Raji (cell line): ENCODE measurements around the gene FGF19.

Experiments used
- POLR2A ChIP-seq: IDR thresholded peaks from 2 replicates; pipeline ENCODE4 v1.6.1; 2011; ENCODE audit warnings: low read depth, low read length, control low read depth; ENCODE audit not compliant: insufficient read depth

The FGF19 gene

DNA sequence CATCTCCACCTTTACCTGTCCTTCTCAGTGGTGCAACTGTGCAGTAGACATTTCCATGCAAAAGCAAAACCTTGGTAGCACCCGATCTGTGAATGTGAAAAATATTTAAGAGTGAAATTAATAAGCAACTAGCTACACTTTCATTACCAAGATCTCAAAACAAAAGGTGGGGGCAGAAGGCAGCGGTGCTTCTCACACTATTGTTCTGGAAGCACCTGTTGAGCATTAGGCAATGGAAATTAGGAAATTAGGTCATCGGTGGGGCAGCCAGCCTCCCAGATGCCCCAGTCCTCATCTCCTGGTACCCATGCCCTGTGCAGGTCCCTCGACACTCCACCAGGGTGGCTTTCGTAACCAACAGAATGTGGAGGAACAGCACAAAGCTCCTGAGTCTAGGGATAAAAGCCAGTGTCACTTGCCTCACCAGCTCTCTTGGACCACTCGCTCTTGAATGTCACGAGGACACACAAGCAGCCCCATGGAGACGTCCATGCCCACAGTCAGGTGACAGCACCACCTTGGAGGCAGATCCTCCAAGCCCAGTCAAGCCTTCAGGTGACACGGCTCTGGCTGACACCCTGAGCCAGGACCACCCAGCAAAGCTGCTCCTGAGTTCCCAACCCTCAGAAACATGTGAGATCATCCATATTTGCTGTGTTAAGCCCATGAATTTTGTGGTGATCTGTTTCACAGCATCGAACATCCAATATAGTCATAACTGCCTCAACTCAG lies 31.9 kb downstream of the FGF19 start:
- TF ChIP-seq POLR2A, result no peak

DNA sequence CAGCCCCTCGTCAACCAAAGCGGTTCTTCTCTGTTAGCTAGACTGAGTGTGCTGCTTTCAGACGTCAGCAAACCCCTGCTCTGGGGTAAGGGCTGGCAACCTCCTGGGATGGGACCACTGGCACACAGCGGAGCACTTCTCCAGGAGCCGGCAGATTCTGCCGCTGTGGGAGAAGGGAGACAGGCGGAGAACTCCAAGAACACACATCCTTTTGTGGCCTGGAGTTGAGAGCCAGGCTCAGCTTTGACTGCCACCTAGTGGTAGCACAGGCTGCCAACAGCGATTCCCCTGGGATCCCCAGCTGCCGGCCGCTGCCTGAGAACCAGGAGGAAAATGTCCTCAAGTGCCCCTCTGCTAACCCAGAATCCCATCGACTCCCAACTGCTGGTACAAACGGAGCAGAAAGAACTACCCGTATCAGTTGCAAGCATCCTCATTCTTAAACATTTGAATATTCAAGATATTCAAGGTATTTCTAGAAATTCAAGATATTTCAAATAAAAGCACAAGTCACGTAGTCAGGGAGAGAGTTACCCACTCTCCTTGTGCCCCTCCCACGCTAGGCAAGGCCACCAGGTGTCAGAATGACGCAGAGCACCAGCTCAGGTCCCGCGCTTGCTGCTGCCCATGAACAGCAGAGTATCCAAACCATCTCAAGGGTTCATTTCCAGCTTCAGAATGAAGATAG lies 33.5 kb downstream of the FGF19 start:
- no peak for TF ChIP-seq POLR2A

DNA sequence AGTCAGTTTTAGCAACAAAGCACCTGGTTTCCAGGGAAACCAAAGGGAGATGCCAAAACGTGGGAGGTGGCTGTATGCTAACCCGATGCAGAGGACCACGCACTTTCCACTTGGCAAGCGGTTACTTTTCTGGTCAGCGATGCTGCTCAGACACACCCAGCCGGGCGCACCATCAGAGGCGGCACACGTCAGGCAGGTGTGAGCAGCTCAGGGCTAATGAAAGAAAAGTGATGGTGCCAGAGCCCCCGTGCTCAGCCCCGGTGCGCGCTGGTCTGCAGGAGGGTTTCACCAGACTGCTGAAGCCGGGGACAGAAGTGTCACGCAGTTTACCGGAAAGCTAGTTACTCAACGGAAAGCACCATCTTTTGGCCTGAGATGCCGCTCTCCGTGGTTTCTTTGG lies 34.3 kb downstream of the FGF19 start:
- no peak for TF ChIP-seq POLR2A

DNA sequence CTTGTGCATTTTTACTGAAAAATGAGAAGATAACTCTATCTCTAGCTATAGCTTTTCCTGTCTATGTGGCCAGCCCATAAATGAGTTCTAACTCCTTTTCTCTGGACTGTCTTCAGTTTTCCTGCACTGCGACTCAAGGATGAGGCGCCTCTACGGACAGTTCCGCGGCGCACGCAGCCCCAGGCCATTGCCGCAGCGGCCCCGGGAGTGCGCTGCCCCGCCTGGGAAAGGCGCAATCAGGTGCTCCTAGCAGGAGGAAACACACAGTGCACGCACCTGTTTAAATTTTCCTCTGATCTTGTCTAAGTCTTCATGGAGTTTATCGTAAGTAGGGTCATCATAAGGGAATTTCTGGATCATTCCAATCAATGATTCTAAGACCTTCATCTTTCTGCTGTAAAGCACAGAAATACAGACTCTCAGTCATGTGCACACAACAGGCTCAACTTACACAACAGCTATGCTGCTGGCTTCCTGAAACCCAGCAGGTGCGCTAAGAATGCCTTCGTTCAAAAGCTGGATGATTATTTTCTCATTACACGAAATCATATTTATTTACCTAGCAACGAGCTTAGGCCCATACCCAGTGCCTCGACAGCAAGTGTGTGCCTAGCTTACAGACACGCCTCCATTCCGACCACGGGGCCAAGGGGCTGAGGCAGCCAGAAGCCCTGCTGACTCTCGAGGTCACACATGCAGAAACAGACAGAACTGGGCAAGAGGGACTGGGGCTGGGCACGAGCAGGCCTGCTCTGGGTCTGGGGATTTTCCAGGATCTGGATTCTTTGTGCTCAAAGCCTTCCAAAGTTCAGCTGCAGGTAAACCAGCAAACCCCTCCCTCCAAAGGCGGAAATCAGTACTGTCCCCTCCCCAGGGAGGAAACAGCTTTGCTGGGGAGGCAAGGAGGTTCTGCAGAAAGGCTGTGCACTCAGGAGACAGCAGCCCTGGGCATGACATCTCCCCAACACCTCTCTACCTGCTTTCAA lies 35.9 kb downstream of the FGF19 start:
- TF ChIP-seq POLR2A, result no peak

DNA sequence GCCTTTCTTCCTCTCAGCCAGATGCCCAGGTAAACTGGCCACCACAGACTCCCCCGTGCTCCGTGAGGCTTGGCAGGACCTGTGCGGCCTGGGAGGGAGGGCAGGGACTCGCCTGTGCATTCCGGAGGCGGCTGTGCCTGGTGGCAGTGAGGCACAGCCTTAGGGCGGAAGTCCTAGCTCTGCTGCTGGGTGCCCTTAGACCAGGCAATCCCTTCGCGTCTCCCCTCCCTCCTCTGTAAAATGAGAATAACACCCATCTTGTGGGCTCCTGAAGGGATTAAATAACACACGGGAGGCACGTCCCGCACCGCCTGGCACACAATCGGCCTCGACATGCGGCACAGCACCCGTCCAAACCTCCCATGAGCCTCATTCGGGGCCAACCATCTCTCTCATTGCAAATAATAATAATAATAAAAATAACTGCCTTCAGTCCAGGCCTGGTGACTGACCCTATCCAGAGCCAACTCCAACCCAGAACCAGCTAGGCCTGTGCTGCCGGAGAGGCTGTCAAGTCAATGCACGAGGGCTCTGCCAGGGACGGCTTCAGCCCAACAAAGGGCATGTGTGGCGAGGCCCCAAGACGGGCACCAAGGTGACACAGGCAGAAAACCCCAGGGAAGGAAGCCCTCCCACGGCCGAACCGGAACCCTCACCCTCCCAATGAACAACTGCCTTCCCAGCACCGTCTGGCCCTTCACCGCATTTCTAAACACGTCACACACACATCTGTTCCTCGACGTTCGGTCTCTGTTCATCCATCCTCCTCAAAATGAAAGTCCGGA lies 36.9 kb downstream of the FGF19 start:
- TF ChIP-seq POLR2A, result no peak

DNA sequence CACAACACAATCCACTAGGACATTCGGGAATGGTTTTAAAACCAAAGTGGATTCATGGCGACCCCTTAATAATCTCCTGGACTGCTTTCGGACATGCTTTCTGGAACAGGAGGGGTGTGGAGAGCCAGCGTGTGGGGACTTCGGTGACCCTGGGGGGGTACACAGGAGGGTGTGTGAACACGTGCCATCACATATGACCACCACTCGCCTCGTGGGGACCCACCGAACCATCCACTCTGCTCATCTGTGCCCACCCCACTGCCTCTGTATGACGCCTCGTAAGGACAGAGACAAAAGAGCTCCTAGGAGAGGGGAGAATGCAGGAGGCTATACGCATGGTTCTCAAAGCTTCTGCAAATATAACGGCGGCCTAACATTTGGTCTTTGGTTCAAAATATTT lies 37.6 kb downstream of the FGF19 start:
- no peak for TF ChIP-seq POLR2A

DNA sequence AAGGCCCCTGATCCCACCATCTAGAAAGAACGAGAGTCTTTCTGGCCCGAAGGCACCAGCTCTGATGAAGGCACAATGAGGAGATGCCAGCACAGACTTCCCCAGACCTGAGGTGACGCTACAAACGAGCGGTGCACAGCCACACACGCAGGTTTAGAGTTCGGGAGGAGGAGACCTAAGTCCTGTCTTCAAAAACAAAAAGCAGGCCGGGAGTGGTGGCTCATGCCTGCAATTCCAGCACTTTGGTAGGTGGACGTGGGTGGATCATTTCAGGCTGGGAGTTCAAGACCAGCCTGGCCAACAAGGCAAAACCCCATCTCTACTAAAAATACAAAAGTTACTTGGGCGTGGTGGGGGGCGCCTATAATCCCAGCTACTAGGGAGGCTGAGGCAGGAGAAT lies 38.2 kb downstream of the FGF19 start:
- TF ChIP-seq POLR2A, result no peak

DNA sequence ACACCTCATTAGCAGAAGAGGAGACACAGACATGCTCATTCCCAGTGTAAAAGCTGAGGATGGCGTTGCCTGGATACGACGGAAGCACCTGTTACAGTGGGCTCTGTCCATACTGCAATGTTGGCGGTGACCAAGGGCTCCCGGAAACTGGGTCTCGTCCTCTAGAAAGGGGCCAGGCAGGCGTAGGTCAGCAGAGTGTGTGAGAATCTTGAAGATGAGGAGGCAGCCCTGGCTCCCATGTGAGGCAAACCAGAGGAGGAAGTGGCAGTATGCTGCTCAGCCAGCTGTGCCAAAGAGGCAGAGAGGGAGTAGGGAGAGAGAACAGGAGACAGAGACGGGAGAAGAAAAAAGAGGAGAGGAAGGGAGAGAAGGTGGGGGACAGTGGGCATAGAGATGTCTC lies 38.9 kb downstream of the FGF19 start:
- TF ChIP-seq POLR2A, result no peak

DNA sequence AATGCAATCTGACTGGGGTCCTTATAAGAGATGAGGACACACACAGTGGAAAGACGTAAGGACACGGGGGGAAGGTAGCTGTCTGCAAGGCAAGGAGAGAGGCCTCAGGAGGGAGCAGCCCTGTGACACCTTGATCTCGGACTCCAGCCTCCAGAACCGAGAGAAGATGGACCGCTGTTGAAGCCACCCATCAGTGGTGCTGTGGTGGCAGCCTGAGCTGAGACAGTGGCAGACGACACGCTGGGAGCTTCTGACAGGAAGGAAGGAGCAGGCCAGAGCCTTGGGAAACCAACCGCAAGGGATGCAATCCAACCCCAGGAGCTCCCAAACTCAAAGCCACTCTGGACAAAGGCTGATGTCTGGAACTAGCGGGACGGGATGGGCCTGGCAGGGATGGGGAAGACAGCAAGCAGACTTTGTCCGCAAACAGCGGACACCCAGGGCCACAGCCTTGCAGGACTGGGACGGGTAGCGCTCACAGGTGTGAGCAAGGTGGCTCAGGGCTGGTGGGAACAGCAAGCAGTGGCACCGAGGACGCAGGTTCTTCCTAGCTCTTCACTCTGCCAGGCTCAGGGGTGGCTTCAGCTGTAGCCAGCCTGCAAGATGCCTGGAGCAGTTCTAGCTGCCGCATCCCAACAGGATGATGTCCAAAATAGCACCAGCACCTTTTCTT lies 39.6 kb downstream of the FGF19 start:
- TF ChIP-seq POLR2A, result no peak

DNA sequence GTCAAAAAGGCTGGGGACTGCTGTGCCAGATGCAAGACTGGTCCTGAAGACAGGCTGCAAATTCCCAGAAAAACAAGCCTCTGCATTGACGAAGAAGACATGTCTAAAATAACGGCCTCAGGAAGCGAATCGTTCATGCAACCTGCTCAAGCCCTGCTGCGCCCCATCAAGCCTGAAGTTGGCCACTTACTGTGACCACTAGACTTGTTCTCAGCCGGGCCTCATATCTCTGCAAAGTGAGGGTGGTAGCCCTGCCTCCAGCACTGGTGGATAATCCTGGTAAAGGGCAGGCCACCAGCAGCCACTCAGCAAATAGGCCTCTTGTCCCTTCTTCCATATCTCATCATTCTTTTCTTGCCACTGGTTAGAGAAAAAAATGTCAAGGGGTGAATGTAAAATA lies 40.5 kb downstream of the FGF19 start:
- TF ChIP-seq POLR2A, result no peak

DNA sequence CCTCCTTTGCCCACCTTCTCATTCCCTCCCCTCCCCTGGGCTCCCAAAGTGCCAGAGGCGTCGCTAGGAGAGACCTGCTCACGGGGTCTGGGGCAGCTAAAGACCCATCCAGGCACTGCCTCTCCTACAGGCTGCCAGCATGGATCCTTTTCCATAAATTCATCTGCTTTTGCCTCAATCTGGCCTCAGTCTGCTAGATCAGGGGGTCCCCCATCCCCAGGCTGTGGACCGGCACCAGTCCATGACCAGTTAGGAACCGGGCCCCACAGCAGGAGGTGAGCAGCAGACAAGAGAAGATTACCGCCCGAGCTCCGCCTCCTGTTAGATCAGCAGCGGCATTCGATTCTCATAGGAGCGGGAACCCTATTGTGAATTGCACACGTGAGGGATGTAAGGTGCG lies 41.0 kb downstream of the FGF19 start:
- TF ChIP-seq POLR2A, result no peak

DNA sequence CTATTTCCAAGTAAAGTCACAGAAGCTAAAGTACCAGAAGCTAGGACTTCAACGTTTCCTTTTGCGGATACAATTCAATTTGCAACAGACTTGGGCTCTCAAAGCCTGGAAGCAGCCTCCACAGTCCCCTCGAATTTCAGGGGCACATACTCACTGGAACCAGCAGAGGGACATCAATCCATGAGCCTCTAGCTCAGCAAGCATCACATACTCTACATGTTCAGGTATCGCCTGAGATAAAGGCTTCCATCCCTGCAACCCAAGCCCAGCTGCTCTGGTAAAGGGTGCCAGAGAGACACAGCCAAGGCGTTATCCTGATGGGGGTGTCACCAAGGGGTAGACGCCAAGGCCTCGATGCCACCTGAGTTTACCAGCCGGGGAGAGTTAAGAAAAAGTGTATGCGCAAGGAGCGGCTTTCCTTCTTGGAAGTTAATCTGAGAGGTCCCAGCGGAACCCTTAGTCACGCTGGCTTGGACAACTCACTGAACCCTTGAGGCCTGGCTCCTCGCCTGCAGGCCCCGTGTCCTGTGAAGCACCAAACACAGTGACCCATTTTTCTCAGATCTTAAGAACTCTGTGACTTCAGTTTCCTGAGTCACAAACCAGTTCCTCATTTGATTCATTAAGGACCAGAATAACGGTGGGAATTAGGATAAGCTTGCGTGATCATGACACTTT lies 41.7 kb downstream of the FGF19 start:
- no peak for TF ChIP-seq POLR2A

DNA sequence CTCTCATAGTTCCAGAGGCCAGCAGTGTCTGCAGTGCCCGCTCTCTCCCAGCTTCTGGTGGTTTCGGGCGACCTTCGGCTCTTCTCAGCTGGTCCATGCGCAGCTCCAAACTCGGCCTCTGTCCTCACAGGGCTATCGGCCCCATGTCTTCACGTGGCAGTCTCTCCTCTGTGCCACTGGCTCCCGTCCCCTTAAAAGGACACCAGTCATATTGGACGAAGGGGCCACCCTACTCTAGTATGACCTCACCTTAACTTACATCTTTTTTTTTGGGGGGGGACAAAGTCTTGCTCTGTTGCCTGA lies 42.5 kb downstream of the FGF19 start:
- no peak for TF ChIP-seq POLR2A

DNA sequence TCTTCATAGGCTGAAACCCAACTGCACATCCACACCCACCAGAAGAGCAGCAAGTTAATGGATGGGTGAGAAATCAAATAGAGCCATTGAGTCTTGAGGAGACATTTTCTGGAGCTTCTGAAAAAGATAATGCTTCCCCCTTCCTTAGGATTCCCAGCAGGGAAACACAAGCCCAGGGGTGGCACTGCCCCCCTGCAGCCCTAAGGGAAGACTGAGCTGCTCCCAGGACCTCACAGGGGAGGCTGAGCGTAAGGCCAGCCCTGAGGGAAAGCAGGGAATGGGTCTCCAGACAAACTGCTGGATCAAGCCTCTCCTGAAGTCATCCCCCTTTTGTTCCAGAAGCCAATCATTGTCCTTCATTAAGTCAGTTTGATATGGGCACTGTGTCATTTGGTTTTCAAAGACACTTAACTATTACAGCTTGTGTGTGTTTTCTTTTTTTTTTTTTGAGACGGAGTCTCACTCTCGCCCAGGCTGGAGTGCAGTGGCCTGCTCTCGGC lies 43.8 kb downstream of the FGF19 start:
- no peak for TF ChIP-seq POLR2A
